ENCODE results near the gene ST6GALNAC6.

Gene ST6GALNAC6, protein sequence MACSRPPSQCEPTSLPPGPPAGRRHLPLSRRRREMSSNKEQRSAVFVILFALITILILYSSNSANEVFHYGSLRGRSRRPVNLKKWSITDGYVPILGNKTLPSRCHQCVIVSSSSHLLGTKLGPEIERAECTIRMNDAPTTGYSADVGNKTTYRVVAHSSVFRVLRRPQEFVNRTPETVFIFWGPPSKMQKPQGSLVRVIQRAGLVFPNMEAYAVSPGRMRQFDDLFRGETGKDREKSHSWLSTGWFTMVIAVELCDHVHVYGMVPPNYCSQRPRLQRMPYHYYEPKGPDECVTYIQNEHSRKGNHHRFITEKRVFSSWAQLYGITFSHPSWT

DNA sequence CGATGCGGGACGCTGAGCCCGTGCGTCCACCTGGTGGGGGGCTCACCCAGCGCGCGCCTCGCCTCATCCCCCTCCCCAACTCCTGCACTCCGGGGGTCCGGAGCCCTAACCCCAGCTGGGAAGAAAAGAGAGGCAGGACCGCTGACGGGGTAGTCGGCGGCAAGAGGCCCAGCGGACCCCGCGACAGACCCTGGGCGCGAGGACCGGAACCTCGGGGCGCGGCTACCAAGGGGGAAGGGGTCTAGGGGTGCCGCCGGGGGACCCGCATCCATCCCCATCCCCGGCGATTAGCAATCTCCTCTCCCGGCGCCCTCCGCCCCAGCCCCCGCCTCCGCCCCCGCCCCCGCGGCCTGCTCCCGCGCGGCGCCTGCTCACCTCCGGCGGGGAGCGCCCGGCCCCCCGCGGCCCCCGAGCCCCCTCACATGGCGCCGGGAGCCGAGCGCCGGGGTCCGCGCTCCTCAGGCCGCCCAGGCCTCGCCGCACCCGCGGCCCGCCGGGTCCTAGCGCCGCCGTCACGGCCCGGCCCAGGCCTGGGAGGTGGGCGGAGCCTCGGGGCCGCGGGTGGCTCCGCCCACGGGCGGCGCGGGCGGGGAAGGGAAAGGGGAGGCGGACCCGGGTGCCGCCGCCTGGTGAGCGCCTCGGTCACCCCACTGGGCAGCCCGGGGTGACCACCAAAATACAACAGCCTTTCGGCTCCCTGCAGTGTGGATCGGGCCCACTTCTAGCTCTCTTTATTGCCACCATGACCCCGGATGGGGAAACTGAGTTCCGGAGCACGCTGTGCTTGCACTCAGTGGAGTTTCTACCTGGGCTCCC is at the start of gene ST6GALNAC6:
Gene ST6GALNAC6 (minus strand): TSS at position 476 of the 816 bp plus-strand sequence. CDS start 1,622 bp downstream, outside the sequence.
- no peak for DNase-seq

DNA sequence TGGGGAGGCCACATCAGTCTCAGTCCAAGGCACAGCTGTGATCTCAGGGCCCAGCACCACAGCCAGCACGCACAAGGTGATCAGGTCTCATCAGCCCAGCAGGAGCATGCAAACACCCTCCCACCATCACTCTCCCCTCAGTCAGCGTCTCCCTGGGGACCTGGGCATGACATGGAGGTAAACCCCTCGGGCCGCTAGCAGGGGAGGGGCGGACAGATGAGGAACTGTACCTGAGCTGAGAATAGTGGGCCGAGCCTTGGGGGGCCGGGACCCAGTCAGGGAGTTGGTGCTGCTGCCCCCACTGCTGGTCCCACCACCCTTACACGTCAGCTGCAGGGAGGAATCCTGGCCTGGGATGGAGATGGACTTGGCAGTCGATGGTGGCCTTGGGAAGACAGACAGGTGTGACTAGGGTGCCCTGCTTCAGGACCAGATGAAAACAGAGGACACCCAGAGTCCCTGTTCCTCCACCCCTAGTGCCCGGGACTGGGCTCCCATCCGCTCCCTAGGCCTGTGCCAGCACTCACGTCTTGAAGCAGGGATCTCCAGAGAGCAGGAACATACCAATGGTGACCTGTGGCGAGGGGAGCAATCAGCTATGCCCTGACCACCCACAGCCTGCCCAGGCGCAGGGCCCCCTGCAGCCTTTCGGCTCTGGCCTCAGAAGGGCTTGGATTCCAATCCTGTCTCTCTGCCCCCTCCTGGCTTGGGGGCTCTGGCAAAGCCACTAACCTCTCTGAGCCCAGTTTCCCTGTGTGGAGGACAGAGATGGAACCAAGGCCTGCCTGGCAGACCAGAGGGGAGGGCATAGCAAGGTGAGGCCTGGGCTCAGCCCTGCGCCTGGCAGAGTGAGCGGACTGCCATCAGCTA is 48.7 kb upstream of the ST6GALNAC6 start:
- no peak for DNase-seq

DNA sequence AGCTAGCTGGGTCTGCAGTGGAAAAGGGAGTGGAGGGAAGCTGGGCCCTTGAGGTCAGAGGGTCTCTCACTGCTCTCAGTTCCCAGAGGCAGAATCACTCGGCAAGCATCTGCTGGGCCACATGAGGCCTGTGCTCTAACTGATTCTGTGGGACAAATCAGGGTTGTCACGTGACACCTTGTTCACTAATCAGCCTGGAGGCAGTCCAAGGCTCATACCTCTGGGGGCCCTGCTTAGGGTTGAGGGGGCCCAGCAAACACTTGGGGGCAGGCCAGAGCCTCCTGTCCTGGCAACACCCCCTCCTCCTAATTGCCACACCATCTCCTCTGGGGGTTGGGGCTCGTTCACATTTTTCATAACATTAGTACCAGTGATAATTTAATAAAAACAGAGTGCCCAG is 47.3 kb upstream of the ST6GALNAC6 start:
- DNase-seq: no peak

DNA sequence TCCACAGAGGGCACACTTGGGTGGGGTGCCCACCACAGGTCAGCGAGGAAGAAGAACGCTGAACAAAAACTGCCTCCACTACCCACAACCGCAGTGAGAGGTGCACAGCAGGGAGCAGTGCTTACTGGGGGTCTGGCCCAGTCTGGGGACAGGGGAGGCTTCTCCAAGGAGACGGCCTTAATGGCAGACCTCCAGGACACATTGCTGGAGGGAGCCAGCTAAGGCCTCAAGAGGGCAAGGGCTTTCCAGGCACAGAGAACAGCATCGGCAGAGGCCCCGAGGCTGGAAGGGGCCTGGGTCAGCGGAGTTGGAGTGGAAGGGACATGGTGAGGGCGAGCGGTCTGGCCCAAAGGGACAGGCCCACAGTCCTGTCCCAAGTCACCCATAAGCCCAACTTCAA is 46.5 kb upstream of the ST6GALNAC6 start:
- DNase-seq: no peak

DNA sequence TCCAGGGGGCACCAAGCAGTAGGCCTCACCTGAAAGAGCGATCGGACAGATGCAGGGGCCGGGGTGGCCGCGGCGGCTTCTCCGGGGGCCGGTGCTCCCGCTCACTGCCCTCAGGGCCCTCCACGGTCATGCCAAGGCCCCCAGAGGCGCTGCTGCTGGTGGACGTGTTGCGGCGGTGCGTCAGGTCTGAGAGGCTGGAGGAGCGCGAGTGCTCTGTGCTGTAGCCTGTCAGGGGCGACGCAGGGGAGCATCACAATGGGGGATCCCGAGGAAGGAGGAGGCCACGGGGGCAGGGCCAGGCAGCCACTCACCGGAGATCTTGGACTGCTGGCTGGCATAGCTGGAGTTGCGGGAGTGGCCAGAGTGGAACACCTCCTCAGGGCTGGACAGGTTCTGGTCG is 45.9 kb upstream of the ST6GALNAC6 start:
- DNase-seq: no peak

DNA sequence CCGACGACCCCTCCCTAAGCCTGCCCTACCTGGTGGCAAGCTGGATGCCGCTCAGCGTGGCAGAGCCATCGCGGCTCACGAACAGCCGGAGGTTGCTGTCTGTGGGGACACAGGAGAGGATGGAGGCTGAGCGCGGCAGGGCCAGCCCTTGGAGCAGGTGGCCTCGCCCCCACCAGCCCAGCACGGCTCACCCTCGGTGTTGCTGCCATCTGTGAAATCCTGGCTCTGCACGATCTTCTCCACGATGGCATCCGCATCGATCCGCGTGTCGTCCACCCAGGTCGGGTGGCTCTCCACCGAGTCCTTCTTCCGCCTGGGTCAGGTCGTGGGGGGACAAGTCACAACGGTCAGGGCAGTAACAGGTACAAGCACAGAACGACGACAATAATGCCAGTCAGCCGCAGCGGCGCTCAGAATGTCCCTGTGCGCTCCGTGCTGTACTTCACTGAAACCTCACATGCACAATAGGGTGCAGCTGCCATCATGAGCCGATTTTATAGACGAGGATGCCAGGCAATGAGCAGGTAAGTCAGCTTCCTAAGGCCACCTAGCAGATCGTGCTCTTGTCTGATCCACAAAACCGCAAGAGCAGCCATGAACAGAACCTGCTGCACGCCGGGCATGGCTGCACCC is 45.3 kb upstream of the ST6GALNAC6 start:
- no peak for DNase-seq

DNA sequence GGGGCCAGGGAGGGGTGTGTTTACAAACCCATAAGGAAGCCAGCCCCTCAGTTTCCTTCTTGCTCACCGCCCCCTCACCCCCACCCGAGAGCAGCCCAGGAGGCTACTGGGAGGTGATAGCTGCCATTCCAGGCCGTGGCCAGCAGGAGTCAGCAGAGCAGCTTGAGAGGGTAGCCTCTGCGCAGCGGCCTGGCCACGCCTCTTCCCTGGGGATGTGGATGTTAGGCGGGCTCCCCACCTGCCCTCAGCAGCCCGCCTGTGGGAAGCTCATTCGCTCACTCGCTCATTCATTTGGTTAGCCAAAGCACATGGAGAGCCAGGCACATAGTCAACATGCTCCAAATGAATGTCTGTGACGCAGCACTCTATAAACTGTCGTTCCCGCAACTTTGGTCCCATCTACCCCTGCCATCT is 44.3 kb upstream of the ST6GALNAC6 start:
- peak; percentile 36 for DNase-seq

DNA sequence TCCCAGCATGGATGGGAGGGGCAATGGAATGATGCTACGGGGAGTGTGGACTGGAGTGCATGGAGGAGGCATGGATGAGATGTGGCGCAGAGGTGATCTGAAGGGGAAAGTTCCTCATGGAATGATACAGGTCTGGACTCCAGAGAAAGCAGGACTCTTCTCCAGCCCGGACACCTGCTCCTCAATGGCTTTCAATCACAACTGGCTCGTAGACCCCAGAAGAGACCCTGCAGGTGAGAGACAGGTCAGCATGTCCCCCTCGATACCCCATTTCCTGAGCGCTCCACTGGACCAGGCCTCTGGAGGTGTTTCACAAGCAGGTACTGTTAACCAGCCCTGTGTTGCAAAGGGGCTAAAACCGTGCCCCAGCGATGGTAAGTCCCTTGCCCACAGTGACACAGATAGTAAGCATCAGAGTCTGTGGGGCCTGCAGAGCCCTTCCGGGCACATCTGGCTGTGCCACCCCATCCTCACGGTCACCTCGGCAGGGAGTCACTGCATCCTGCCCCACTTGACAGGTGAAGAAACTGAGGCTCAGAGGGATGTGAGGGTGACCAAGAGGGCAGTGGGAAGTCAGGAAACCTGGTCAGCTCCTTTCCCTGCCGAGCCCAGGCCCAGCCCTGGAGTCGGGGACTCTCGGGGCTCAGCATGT is 43.7 kb upstream of the ST6GALNAC6 start:
- DNase-seq: no peak

DNA sequence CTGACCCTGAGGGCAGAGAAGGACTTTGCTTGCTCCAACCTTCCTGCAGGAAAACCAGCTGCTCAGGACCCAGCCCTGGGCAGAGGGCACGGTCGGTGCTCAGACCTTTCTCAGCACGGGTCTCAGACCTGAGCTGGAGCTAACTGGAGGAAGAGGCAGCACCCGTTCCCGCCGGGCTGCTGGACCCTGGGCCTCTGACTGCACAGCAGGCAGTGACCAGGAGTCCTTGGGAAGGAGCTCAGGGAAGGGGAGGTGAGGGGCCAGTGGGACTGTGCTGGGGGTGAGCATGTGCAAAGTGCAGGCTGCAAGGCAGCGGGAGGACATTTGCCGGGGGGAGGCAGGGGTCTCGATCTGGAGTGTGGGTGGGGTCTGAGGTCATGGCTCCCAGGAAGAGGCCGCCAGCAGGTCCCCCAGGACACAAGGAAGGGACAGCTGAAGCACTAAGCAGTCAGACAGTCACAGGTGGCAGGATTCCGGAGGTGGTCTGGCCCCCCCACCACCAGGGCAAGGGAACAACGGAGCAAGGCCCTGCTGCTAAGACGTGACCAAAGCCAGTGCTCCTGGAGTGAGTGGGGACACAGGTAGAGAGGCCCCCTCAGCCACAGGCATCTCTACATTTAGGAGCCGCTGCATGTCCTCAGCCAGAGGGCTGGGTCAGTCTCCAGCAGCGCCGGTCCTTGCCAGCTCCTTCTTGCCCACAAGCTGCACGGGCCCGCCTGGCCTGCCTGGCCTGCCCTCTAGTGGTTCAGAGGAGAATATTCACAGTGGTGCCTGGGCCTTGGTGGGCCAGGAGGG is 43.0 kb upstream of the ST6GALNAC6 start:
- no peak for DNase-seq

DNA sequence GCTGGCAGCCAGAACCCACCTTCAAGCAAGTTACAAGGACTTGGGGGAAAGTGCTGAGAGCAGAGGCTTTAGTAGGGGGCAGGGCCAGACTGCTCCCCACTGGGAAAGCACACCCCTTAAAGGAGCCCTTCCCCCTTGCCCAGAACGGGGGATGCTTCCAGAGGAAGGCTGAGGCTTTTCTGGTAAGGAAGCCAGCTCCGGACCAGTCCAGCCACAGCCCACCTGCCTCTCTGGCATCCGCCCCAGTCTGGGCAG is 42.5 kb upstream of the ST6GALNAC6 start:
- no peak for DNase-seq

DNA sequence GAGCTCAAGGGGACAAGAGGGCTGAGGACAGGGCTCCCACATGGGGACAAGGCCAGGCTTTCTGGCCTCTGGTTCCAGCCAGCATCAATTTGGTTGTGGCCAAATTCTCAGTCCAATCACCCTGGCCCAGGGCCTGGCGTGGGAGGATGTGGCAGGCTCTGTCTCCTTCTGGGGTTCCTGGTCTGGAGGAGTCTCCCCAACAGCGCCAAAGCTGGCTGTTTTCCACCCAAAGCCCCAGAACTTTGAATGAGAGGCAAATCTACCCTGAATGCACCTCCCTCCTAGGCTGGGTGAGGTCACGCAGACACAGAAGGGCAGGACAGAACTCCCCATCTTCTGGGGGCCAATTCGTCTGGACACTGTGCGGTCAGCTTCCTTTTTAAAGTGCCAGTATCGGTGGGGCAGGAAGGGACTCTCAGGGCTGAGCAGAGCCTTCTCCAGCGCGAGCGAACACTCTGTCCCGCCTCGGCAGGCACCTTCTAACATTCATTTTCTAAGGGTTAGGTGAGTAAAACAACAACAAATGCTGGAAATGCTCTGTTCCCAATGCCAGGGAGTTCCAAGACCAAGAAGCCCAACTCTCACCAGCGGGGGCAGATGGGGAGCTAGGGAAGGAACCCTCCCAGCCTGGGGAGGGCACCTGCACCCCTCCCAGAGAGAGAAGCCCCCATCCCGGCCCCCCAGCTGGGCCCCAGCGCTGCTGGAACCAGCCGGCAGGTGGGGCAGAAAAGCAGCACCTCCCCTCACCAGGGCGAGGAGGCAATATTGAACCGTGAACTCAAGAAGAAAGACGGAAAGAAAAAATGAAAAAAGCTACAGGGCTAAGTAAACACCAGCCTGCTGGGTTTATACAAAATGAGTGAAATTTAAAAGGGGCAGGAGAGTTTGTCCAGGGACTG is 41.9 kb upstream of the ST6GALNAC6 start:
- DNase-seq: no peak

DNA sequence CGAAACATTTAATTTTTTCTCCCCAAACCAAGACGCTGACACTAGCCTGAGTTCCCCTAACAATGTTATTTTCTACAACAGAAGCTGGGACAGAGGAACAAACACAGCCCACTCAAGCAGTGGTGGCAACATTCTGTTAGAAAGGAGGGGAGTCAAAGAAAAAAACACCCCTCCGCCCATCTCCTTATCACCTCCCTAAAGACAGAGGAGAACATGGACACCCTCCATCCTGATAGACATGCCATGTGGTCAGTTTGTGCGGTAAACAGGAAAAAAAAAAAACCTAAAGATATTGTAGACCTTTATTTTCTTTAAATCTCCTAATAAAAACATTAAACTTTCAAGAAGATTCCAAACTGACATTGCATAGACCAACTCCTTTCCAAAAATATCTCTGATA is 41.2 kb upstream of the ST6GALNAC6 start:
- no peak for DNase-seq

DNA sequence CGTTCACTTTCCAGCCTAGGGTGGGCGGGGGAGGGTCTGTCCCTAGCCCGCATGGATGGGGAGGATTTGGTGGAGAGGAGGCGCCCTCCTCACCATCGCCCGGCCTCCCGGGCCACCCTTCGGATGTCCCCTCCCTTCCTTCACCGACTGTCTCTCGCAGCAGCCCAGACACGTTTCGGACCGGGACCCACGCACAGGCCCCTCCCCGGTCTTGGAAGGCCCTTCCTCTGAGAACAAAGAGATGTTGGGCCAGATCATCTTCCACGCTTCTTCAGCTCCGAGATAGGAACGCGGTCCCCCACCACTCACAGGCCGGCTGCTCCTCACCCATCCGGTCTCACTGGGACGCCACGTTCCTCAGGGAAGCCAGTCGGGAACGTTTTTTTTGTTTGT is 38.9 kb upstream of the ST6GALNAC6 start:
- DNase-seq: no peak

DNA sequence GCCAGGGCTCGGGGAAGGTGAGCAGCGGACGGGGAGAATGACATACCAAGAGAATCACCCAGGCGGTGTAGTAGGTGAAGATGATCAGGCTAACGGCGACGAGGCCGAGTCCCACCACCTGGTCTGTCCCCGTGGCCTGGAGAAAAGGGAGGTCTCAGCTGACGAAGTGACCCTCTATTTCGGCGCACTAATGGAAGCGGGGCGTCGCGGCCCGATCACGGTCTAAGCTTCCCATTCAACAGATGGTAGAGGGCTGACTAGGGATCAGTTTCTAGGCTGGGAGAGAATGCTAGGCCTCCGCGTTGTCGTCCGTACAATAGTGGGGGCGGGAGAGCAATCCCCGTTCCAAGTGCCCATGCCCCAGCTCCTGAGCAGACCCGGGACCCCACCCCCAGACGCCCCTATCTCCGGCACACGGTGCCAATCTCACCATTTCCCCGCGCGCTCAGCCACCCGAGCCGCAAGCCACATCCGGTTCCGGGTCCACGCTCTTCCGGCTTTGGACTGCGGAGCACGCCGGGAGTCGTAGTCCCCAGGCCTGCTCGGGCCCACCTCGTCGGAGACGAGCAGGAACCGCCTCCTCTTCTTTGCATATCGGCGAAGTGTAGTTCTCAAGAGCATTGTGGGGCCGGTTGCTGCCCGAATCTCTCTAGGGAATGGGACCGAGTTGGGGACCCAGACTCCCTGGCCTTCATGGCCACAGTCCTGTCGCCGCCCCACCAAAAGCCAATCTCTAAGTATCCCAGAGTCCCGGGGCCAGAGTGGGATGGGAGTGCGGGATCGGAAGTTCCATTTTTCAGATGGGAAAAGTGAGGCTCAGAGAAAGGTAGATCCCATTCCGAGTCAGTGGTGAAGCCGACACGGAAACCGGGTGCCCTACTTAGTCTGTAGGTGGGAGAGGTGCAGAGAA is 38.2 kb upstream of the ST6GALNAC6 start, which contains the start of gene DPM2:
Gene DPM2 (minus strand): TSS at position 467 of the 910 bp plus-strand sequence. CDS start 34 bp downstream, at position 433.
- peak; percentile 81 for DNase-seq

DNA sequence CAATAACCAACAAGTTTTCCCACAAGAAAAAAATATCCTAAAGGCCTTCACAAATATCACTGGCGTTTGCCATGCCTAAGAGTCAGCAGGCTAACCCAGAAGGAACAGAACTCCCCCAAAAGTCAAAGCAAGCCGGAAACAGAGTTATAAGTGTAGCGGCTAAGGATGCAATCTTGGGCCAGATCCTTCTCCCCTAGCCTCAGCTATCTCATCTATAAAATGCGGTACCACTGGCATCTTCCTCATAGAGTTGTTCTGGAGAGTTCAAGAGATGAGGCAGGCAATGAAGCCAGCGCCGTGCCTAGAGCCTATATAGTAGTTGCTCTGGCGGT is 37.6 kb upstream of the ST6GALNAC6 start:
- no peak for DNase-seq

DNA sequence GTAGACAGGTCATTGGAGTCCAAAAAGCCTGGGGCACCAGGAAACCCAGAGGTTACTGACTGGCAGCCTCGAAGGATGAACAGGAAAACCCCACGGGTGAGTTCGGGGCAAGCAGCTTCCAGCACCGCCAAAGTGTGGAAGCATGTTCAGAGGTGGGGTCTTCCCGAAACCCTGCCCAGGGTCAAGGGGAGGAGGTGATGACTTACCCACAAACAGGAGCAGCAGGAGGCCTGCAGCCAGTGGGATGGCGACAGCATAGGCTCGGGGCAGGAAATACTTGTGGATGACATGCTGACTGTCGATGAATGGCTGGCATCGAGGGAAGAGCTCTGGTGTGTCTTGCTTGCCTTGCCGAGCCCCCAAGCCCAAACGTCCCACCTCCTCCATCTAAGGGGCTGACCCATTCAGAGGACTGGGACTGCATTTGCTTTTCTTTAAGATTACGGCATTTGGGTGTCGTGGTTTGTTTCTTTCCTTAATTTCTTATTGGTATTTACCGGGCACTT is 37.0 kb upstream of the ST6GALNAC6 start:
- DNase-seq: no peak

DNA sequence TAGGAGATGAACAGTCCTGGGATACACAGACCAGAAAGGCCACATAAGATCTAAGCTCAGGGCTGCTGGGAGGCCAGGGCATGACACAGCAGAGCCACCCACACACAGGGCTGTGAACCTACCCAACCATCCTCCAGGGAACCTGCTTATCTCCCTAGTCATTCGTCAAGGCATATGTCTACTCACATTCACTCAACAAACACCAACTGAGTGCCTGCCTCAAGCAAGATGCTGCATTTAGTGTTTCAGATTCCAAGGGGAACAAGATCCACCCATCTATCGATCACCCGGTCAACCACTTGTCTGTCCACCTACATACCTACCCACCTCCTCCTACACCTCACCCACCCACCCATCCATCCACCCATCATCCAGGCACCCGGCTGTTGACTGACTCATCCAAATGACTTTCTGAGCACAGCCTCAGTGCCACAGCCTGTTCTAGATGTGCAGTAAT is 36.4 kb upstream of the ST6GALNAC6 start:
- no peak for DNase-seq

DNA sequence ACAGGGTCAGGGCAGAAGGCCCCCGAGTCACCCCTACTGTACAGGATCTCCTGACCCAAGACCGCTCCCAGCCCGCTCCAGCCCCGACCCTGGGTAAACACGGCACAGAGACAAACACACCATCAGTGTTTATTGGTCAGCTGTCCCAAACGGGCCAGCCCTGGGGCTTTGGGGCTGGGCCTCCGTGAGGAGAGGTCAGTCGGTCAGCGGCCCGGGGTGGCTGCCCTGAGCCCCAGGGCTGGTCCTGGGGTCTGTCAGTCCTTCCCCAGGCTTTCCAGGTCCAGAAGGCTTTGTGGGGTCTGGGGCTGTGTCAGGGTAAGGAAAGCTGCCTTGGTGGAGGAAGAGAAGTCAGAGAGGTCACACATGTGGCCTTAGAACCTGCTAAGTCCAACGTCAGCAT is 35.6 kb upstream of the ST6GALNAC6 start:
- no peak for DNase-seq

DNA sequence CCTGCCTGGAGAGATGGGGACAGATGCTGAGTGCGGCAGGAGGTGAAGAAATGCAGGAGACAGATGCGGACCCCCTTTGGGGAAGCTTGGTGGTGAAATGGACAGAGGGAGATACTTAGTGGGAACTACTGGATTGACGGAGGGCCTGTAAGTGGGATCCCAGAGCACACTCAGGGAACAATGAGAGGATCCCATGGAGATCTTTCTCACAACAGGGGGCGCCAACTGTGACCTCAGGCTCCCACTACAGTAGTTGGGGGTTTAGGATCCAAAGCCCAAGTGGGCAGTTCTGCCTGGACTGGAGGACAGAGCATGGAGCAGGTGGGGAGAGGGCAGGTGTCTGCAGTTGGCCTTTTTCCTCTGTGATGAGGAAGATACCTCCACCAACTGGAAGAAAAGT is 34.8 kb upstream of the ST6GALNAC6 start:
- DNase-seq: no peak

Data from DMS153 (cell line).